HG03025 (cell line): ENCODE results near the gene HID1.

Experiments
- ATAC-seq: cut with Tn5 transposase; IDR thresholded peaks from one replicate; pipeline ENCODE4 v1.9.1; 2021; ENCODE audit warnings: mild to moderate bottlenecking, moderate library complexity; ENCODE audit not compliant: unreplicated experiment, low FRiP score

HID1 gene

DNA sequence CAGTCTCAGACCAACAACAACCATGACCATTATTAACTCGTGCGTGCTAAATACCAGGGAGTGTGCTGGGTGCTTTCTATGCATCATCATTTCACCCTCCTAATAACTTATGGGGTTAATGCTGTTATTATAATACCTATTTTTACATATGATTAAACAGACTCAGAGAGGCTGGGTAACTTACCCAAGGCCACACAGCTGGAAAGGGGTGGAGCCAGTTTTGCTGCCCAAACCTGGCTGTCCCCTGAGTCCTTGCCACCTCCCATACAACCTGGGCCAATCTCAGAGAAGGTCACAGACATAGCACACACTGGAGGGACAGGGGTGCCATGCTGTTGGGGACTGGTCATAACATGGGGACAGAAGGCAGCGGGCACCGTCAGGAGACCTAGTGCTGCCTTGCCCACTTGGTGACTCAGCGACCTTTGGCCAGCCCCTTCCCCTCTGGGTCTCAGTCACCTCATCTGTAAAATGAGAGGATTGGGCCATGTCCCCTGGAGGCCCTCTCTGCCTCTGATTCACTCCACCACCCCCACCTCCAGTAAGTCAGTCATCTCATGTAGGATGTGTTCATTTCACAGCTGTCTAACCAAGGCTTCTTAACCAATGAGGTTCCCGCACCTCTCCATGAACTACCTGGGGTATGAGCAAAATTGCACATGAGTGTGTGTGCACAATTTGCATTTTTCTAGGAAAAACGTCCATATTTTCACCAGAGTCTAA is 67.7 kb downstream of the HID1 start:
- ATAC-seq = no peak

DNA sequence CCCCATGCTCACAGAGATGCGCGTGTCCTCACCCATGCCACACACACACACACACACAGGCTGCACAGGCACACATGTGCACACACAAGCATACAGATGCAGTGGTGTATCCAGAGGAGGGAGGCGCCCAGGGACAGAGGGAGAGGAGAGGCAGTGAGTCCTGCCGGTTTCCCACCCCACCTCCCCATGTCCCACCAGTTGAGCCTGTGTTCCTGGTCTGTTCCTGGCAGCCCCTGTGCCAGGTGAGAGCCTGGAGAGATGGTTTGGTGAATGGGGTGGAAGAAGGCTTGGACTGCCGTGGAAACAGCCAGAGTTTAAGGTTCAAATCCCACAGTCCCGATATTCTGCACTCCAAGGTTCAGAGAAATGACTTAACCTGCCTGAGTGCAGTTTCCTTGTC is 68.9 kb downstream of the HID1 start:
- ATAC-seq = no peak

DNA sequence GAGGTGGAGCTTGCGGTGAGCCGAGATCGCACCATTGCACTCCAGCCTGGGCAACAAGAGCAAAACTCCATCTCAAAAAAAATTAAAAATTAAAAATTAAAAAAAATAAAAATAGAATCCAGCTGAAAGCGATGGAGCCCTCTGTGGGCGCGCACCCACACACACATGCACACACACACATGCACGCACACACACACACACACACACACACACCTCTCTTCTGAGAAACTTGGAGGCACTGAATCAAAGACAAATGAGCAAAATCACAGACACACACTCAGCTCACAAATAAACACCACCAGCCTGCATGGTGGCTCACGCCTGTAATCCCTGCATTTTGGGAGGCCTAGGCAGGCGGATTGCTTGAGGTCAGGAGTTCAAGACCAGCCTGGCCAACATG is 69.5 kb downstream of the HID1 start:
- no peak for ATAC-seq

DNA sequence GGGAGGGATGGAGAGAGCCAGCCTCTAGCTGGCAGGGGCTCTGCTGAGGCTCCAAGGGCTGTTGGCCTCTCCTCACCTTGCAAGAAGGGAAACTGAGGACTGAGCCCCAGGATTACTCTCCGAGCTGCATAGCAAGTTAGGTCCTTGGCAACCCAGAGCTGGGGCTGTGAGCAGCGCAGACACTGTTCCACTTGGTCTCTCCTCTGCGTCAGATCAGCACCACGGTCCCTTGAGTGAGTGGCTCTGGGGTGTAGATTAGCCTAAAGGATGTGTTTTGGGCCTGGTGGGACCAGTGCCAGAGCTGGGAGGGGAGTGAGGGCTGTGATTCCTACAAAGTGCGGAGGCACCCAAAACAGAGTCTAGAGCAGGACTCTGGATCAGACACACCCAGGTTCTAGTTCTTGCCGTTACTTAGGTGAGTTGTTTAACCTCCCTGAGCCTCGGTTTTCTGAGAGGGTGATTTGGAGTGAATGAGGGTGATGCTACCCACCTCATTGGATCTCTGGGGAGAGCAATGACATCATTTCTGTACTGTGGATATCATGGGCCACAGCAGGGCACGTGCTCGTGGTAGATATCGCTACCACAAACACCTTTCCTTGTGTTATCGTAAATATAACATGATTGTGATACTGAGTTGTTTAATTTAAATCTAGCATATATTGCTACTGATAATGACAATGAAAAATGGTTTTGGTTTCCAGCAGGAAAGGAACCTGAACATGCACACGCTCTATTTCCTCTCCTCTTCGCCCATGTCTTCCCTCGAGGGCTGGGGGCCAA is 71.0 kb downstream of the HID1 start:
- ATAC-seq = no peak
